HEK293 (cell line): ENCODE data around the gene TANGO2.

Source experiments
- CTCF ChIA-PET: fragments of 350-600 bp; formaldehyde crosslinking; extraction: SDS; loops from one replicate; lab custom pipeline; 2021; ENCODE audit warnings: antibody characterized with exemption; lab: Yijun Ruan, JAX
- POLR2A ChIA-PET: fragments of 300-600 bp; formaldehyde crosslinking; extraction: SDS; loops from one replicate; lab custom pipeline; 2020; ENCODE audit warnings: antibody characterized with exemption, inconsistent platforms; lab: Yijun Ruan, JAX
- H3K27ac ChIP-seq: fragments of 200-500 bp; sonication (Bioruptor generic); 2 replicates; pipeline ENCODE4 v1.5.1; 2014; ENCODE audit warnings: low read depth, low read length, control low read depth, inconsistent platforms; ENCODE audit errors: extremely low read depth
- H3K36me3 ChIP-seq, 2 experiments: fragments of 200-500 bp in 1 of 2; sonication (Bioruptor generic) in 1 of 2; 1 replicate in 1 of 2; 2 replicates in 1 of 2; pipeline ENCODE4 v1.5.1; 2014 to 2017; ENCODE audit warnings: inconsistent platforms in 2 of 2, low read length in 2 of 2; ENCODE audit not compliant: control insufficient read depth in 2 of 2, insufficient read depth in 1 of 2
- H3K4me1 ChIP-seq: fragments of 200-500 bp; sonication (Bioruptor generic); 2 replicates; pipeline ENCODE4 v1.5.1; 2014; ENCODE audit warnings: mild to moderate bottlenecking, low read length, inconsistent platforms; ENCODE audit not compliant: control insufficient read depth, insufficient read depth
- H3K4me3 ChIP-seq: 2 replicates; pipeline ENCODE4 v1.5.1; 2011; ENCODE audit warnings: low read depth, mild to moderate bottlenecking, control low read depth, low read length, moderate library complexity
- H3K9me3 ChIP-seq: fragments of 200-500 bp; sonication (Bioruptor generic); 2 replicates; pipeline ENCODE4 v1.5.1; 2014; ENCODE audit warnings: low read depth, low read length, inconsistent platforms; ENCODE audit not compliant: control insufficient read depth, insufficient read depth
- ELK4 ChIP-seq: IDR thresholded peaks from 2 replicates; pipeline ENCODE4 v1.6.1; 2011; ENCODE audit warnings: mild to moderate bottlenecking, low read depth, low read length, borderline replicate concordance
- GLIS1 ChIP-seq: fragments of 450-650 bp; formaldehyde crosslinking; IDR thresholded peaks from 2 replicates; pipeline ENCODE4 v1.5.1; 2016; ENCODE audit warnings: missing biosample characterization, missing genetic modification characterization
- GLIS2 ChIP-seq: fragments of 450-650 bp; formaldehyde crosslinking; IDR thresholded peaks from 2 replicates; pipeline ENCODE4 v1.5.1; 2016; ENCODE audit warnings: missing biosample characterization, missing genetic modification characterization
- IKZF3 ChIP-seq: fragments of 450-650 bp; IDR thresholded peaks from 2 replicates; pipeline ENCODE4 v1.5.0; 2018; ENCODE audit warnings: missing biosample characterization, mild to moderate bottlenecking, missing genetic modification characterization, moderate library complexity
- SALL2 ChIP-seq: fragments of 450-650 bp; formaldehyde crosslinking; IDR thresholded peaks from 2 replicates; pipeline ENCODE4 v1.5.0; 2017; ENCODE audit warnings: missing biosample characterization, mild to moderate bottlenecking, missing genetic modification characterization, borderline replicate concordance
- SCRT2 ChIP-seq: fragments of 450-650 bp; formaldehyde crosslinking; IDR thresholded peaks from 2 replicates; pipeline ENCODE4 v1.5.1; 2016; ENCODE audit warnings: missing biosample characterization, missing genetic modification characterization
- ZBTB1 ChIP-seq: fragments of 450-650 bp; formaldehyde crosslinking; IDR thresholded peaks from 2 replicates; pipeline ENCODE4 v1.5.1; 2016; ENCODE audit warnings: missing biosample characterization, missing genetic modification characterization
- ZBTB21 ChIP-seq: fragments of 450-650 bp; formaldehyde crosslinking; IDR thresholded peaks from 2 replicates; pipeline ENCODE4 v1.5.1; 2017; ENCODE audit warnings: missing biosample characterization, missing genetic modification characterization
- ZBTB6 ChIP-seq: fragments of 450-650 bp; formaldehyde crosslinking; IDR thresholded peaks from 2 replicates; pipeline ENCODE4 v1.5.1; 2017; ENCODE audit warnings: missing biosample characterization, missing genetic modification characterization
- ZFP41 ChIP-seq: fragments of 450-650 bp; formaldehyde crosslinking; IDR thresholded peaks from 2 replicates; pipeline ENCODE4 v1.5.1; 2016; ENCODE audit warnings: missing biosample characterization, missing genetic modification characterization, borderline replicate concordance
- ZNF114 ChIP-seq: fragments of 450-650 bp; formaldehyde crosslinking; IDR thresholded peaks from 2 replicates; pipeline ENCODE4 v1.5.0; 2017; ENCODE audit warnings: missing biosample characterization, missing genetic modification characterization
- ZNF211 ChIP-seq: fragments of 450-650 bp; formaldehyde crosslinking; IDR thresholded peaks from 2 replicates; pipeline ENCODE4 v1.5.1; 2016; ENCODE audit warnings: low read depth, missing biosample characterization, missing genetic modification characterization
- ZNF366 ChIP-seq: fragments of 450-650 bp; formaldehyde crosslinking; conservative IDR thresholded peaks from 2 replicates; pipeline ENCODE4 v1.5.1; 2016; ENCODE audit warnings: missing biosample characterization, missing genetic modification characterization
- ZNF391 ChIP-seq: fragments of 450-650 bp; formaldehyde crosslinking; IDR thresholded peaks from 2 replicates; pipeline ENCODE4 v1.5.1; 2016; ENCODE audit warnings: low read depth, missing biosample characterization, missing genetic modification characterization, borderline replicate concordance
- ZNF416 ChIP-seq: fragments of 450-650 bp; formaldehyde crosslinking; IDR thresholded peaks from 2 replicates; pipeline ENCODE4 v1.5.1; 2016; ENCODE audit warnings: missing biosample characterization, missing genetic modification characterization
- ZNF426 ChIP-seq: fragments of 450-650 bp; formaldehyde crosslinking; IDR thresholded peaks from 2 replicates; pipeline ENCODE4 v1.5.1; 2017; ENCODE audit warnings: missing biosample characterization, missing genetic modification characterization, mild to moderate bottlenecking, inconsistent platforms, moderate library complexity
- ZNF48 ChIP-seq: fragments of 450-650 bp; formaldehyde crosslinking; IDR thresholded peaks from 2 replicates; pipeline ENCODE4 v1.5.1; 2016; ENCODE audit warnings: missing biosample characterization, missing genetic modification characterization
- ZNF610 ChIP-seq: fragments of 450-650 bp; formaldehyde crosslinking; IDR thresholded peaks from 2 replicates; pipeline ENCODE4 v1.5.1; 2016; ENCODE audit warnings: missing biosample characterization, missing genetic modification characterization, borderline replicate concordance
- ZNF701 ChIP-seq: fragments of 450-650 bp; formaldehyde crosslinking; IDR thresholded peaks from 2 replicates; pipeline ENCODE4 v1.5.1; 2016; ENCODE audit warnings: missing biosample characterization, missing genetic modification characterization
- ZNF707 ChIP-seq: fragments of 450-650 bp; formaldehyde crosslinking; IDR thresholded peaks from 2 replicates; pipeline ENCODE4 v1.5.1; 2016; ENCODE audit warnings: missing biosample characterization, missing genetic modification characterization
- ZNF747 ChIP-seq: fragments of 450-650 bp; formaldehyde crosslinking; IDR thresholded peaks from 2 replicates; pipeline ENCODE4 v1.5.1; 2016; ENCODE audit warnings: missing biosample characterization, missing genetic modification characterization
- ZNF768 ChIP-seq: fragments of 450-650 bp; formaldehyde crosslinking; IDR thresholded peaks from 2 replicates; pipeline ENCODE4 v1.5.1; 2018; ENCODE audit warnings: missing biosample characterization, mild to moderate bottlenecking, missing genetic modification characterization
- ZNF792 ChIP-seq: fragments of 450-650 bp; formaldehyde crosslinking; IDR thresholded peaks from 2 replicates; pipeline ENCODE4 v1.5.1; 2016; ENCODE audit warnings: missing biosample characterization, missing genetic modification characterization
- ZSCAN30 ChIP-seq: fragments of 450-650 bp; IDR thresholded peaks from 2 replicates; pipeline ENCODE4 v1.5.1; 2018; ENCODE audit warnings: missing biosample characterization, mild to moderate bottlenecking, missing genetic modification characterization, moderate library complexity

Gene TANGO2

GRCh38 chr22:19975707-19976035, 45.2 kb upstream of the TANGO2 start:
- Histone ChIP-seq H3K4me1 (no peaks in the 10 kb centered on the region), H3K4me3 (no peak overlapping the region), H3K36me3 (peaks cover 0 to 75% of the 10 kb centered on the region in 2 experiments; a peak in 1 of 3 replicates), H3K27ac (no peak overlapping the region), H3K9me3 (no peaks in the 10 kb centered on the region)
- POLR2A ChIA-PET = interaction anchor here (1.2 kb wide), 3 partner anchors 10 to 38 kb away, joined by 3 to 4 read pairs (median 3); no protein-coding TSS in a partner anchor
- CTCF ChIA-PET = interaction anchor here (1.1 to 2.6 kb wide), 4 partner anchors 8 to 52 kb away, joined by 3 to 10 read pairs (median 6); no protein-coding TSS in a partner anchor
- TF ChIP-seq ZNF610 (tag by site-specific recombination) = no peak
- TF ChIP-seq SCRT2 = 0 out of 2 replicates have a peak, but pooled peaks have one; percentile 11

- Histone ChIP-seq H3K27ac (no peak overlapping the region), H3K36me3 (peaks cover 0 to 75% of the 10 kb centered on the region in 2 experiments; a peak in 1 of 3 replicates)
- POLR2A ChIA-PET = interaction anchor here (1.3 kb wide), 1 partner anchor 9 kb away, joined by 5 read pairs; no protein-coding TSS in a partner anchor
These were observed 44.2 kb upstream of the TANGO2 start for GRCh38 chr22:19976671-19977070.

GRCh38 chr22:19977296-19978243, 43.3 kb upstream of the TANGO2 start:
- H3K4me3 ChIP-seq = no peak overlapping the region
- H3K27ac ChIP-seq = no peak overlapping the region
- H3K9me3 ChIP-seq = no peaks in the 10 kb centered on the region
- H3K4me1 ChIP-seq = no peaks in the 10 kb centered on the region
- POLR2A ChIA-PET = interaction anchor here (1.3 to 1.5 kb wide), 2 partner anchors 9 to 102 kb away, joined by 4 to 5 read pairs; partner anchors contain the start of gene DGCR8
- CTCF ChIA-PET = interaction anchor here (0.7 to 0.8 kb wide), 2 partner anchors 36 to 255 kb away, joined by 3 to 4 read pairs; no protein-coding TSS in a partner anchor
- peaks cover 0 to 69% of the 10 kb centered on the region in 2 experiments; a peak in 1 of 3 replicates for H3K36me3 ChIP-seq
- no peak for TF ChIP-seq ZNF768
- no peak for TF ChIP-seq ZNF747 (tag by site-specific recombination)
- no peak for TF ChIP-seq ZBTB21
- no peak for TF ChIP-seq GLIS1
- no peak for TF ChIP-seq ZSCAN30 (tag by site-specific recombination)
- TF ChIP-seq ZNF366 = no peak
- no peak for TF ChIP-seq SALL2
- no peak for TF ChIP-seq ELK4
- TF ChIP-seq ZFP41 = no peak
- TF ChIP-seq ZNF416 (tag by site-specific recombination) = no peak

More at GRCh38 chr22:19976671-19977070, 44.2 kb upstream of the TANGO2 start:
- CTCF ChIA-PET = no interaction called here
- Histone ChIP-seq H3K9me3 (no peaks in the 10 kb centered on the region), H3K4me3 (no peak overlapping the region), H3K4me1 (no peaks in the 10 kb centered on the region)
- TF ChIP-seq ZNF792 (tag by site-specific recombination) (no peak), GLIS1 (peak; percentile 37; the same call in 1 of the 2 replicates), GLIS2 (tag by site-specific recombination) (0 out of 2 replicates have a peak, but pooled peaks have one; percentile 49)

GRCh38 chr22:19978748-19979147, 42.2 kb upstream of the TANGO2 start:
- peaks cover 0 to 58% of the 10 kb centered on the region in 2 experiments; a peak in 1 of 3 replicates for H3K36me3 ChIP-seq
- ChIA-PET CTCF (interaction anchor here (0.8 kb wide), 1 partner anchor 34 kb away, joined by 4 read pairs; no protein-coding TSS in a partner anchor), POLR2A (interaction anchor here (0.5 to 1.5 kb wide), 2 partner anchors 16 to 101 kb away, joined by 3 to 4 read pairs; partner anchors contain the start of gene DGCR8)
- H3K27ac ChIP-seq = no peak overlapping the region
- peaks cover 4% of the 10 kb centered on the region for H3K4me1 ChIP-seq
- H3K4me3 ChIP-seq = no peak overlapping the region
- H3K9me3 ChIP-seq = no peaks in the 10 kb centered on the region
- TF ChIP-seq ELK4 = no peak
- no peak for TF ChIP-seq ZNF707 (tag by site-specific recombination)
- TF ChIP-seq ZNF114 = no peak
- no peak for TF ChIP-seq ZNF48 (tag by site-specific recombination)
- TF ChIP-seq ZNF211 (tag by site-specific recombination) = no peak
- no peak for TF ChIP-seq ZNF701
- no peak for TF ChIP-seq ZNF426 (tag by site-specific recombination)
- TF ChIP-seq IKZF3 (tag by site-specific recombination) = no peak
- TF ChIP-seq ZBTB6 = no peak
- no peak for TF ChIP-seq ZNF391 (tag by site-specific recombination)
- no peak for TF ChIP-seq ZBTB1 (tag by site-specific recombination)
